ENCODE data around the gene PALM. TPM values are rescaled to one million over a fixed set of nuclear protein-coding genes. Genes with fewer than 3 reads are reported as not detected.

PALM gene
- total RNA-seq, 2 experiments from 2014 or later, result 0.18 TPM; not detected in 1

GRCh38 chr19:750640-751423 lies 42.1 kb downstream of the PALM start, which contains the start of gene MISP:
MISP (plus strand) TSS chr19:751112; CDS start chr19:756947, 5,835 bp downstream.
- CTCF ChIA-PET, result no interaction called here
- Mint-ChIP-seq H3K4me3 (no peak within 1 kb of the TSS), H3K4me1 (peaks cover 3% of the 10 kb centered on the region), H3K36me3 (ENCODE audit: low read depth) (no peaks in the 10 kb centered on the region), H3K9me3 (ENCODE audit: low read depth) (no peaks in the 10 kb centered on the region), H3K27ac (no peak within 1 kb of the TSS), H3K27me3 (no peaks in the 10 kb centered on the region)
- no peak for ATAC-seq
- POLR2A ChIA-PET, result no interaction called here
- intact Hi-C loops (cut with DNase I, micrococcal nuclease), result no loop called here
- no peak for DNase-seq

GRCh38 chr19:751501-752341 lies 43.0 kb downstream of the PALM start:
- no peak for ATAC-seq
- intact Hi-C loops (cut with DNase I, micrococcal nuclease), result no loop called here
- H3K9me3 Mint-ChIP-seq (ENCODE audit: low read depth), result no peaks in the 10 kb centered on the region
- no peak for DNase-seq
- H3K27me3 Mint-ChIP-seq, result no peaks in the 10 kb centered on the region
- POLR2A ChIA-PET, result no interaction called here
- no peaks in the 10 kb centered on the region for H3K36me3 Mint-ChIP-seq (ENCODE audit: low read depth)
- H3K27ac Mint-ChIP-seq, result no peak overlapping the region
- CTCF ChIA-PET, result no interaction called here
- H3K4me3 Mint-ChIP-seq, result no peak overlapping the region
- peaks cover 3% of the 10 kb centered on the region for H3K4me1 Mint-ChIP-seq

DNA sequence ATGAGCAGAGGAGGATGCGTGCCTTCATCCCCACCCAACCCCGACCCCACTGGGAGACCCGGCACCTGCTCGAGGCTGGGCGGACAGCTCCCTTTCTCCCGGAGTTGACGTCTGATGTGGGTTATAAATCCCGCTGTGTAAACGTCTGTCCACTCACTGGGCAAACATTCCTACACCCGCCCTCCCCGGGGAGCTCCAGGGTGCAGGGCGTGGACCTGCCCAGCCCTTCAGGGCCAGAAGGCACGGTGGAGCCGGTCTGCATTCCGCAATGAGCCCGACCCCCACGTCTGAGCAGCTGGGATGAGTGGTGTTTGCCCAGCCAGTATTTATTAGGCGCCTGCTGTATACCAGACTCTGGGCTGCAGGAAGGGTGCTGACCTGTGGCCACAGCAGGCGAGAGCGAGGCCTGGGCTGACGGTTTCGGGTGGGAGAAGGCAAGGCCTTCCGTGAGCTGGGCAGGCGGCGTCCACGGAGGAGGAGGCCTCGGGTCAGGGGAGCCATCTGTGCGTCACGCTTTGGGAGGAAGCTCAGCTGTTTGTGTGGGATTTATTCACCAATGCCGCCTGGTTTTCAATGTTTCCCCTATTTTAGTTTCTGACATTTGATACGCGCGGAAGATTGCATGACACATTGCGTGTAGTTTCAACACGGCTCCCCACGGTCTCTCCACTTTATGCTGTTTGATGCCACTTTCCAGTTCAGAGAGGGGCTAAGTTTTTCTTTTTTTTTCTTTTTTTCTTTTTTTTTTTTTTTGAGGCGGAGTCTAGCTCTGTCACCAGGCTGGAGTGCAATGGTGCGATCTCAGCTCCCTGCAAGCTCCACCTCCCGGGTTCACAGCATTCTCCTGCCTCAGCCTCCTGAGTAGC lies 44.1 kb downstream of the PALM start:
- intact Hi-C loops (cut with DNase I, micrococcal nuclease), result no loop called here
- ATAC-seq, result no peak
- Mint-ChIP-seq H3K4me3 (no peak overlapping the region), H3K4me1 (peaks cover 3% of the 10 kb centered on the region), H3K9me3 (ENCODE audit: low read depth) (no peaks in the 10 kb centered on the region), H3K27me3 (no peaks in the 10 kb centered on the region), H3K27ac (no peak overlapping the region), H3K36me3 (ENCODE audit: low read depth) (no peaks in the 10 kb centered on the region)
- ChIA-PET POLR2A (no interaction called here), CTCF (interaction anchor here (0.7 to 1.1 kb wide), 2 partner anchors 8 to 90 kb away, joined by 3 read pairs; partner anchors contain the start of gene RNF126)
- DNase-seq, result no peak

DNA sequence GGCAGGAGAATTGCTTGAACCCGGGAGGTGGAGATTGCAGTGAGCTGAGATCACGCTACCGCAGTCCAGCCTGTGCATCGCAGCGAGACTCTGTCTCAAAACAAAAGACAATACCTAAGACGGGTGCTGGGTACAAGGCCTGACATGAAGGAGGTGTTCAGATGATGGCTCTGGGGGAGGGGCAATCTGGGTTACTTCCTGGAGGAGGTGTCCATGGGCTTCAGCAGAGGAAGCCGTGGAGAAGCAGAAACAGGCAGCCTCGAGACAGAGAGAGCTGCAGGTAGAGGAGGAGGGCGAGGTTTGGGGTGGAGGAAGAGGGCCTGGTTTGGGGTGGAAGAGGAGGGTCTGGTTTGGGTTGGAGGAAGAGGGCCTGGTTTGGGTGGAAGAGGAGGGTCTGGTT lies 45.8 kb downstream of the PALM start:
- Mint-ChIP-seq H3K9me3 (ENCODE audit: low read depth) (peaks cover 3% of the 10 kb centered on the region), H3K27me3 (no peaks in the 10 kb centered on the region), H3K4me1 (peaks cover 3% of the 10 kb centered on the region), H3K4me3 (no peak overlapping the region), H3K36me3 (ENCODE audit: low read depth) (no peaks in the 10 kb centered on the region), H3K27ac (no peak overlapping the region)
- intact Hi-C loops (cut with DNase I, micrococcal nuclease), result no loop called here
- no peak for ATAC-seq
- CTCF ChIA-PET, result no interaction called here
- POLR2A ChIA-PET, result no interaction called here
- DNase-seq, result no peak

- Mint-ChIP-seq H3K9me3 (ENCODE audit: low read depth) (peaks cover 6% of the 10 kb centered on the region), H3K27me3 (no peaks in the 10 kb centered on the region), H3K4me1 (peaks cover 3% of the 10 kb centered on the region), H3K4me3 (no peak overlapping the region), H3K36me3 (ENCODE audit: low read depth) (no peaks in the 10 kb centered on the region), H3K27ac (no peak overlapping the region)
- intact Hi-C loops (cut with DNase I, micrococcal nuclease), result no loop called here
- DNase-seq, result no peak
- no peak for ATAC-seq
- ChIA-PET CTCF (no interaction called here), POLR2A (no interaction called here)
Measured at GRCh38 chr19:755063-755462, 46.3 kb downstream of the PALM start.

- H3K36me3 Mint-ChIP-seq (ENCODE audit: low read depth), result no peaks in the 10 kb centered on the region
- H3K27ac Mint-ChIP-seq, result no peak overlapping the region
- H3K4me1 Mint-ChIP-seq, result peaks cover 3% of the 10 kb centered on the region
- peak; percentile 93 for ATAC-seq
- ChIA-PET POLR2A (no interaction called here), CTCF (no interaction called here)
- no peaks in the 10 kb centered on the region for H3K27me3 Mint-ChIP-seq
- intact Hi-C loops (cut with DNase I, micrococcal nuclease), result no loop called here
- H3K4me3 Mint-ChIP-seq, result no peak overlapping the region
- peaks cover 6% of the 10 kb centered on the region for H3K9me3 Mint-ChIP-seq (ENCODE audit: low read depth)
- peak; percentile 61 for DNase-seq
Measured at GRCh38 chr19:756236-756635, 47.5 kb downstream of the PALM start.

- Mint-ChIP-seq H3K4me3 (no peak overlapping the region), H3K36me3 (ENCODE audit: low read depth) (no peaks in the 10 kb centered on the region), H3K27me3 (no peaks in the 10 kb centered on the region), H3K4me1 (peaks cover 3% of the 10 kb centered on the region), H3K27ac (no peak overlapping the region), H3K9me3 (ENCODE audit: low read depth) (peaks cover 6% of the 10 kb centered on the region)
- no peak for ATAC-seq
- CTCF ChIA-PET, result no interaction called here
- no peak for DNase-seq
- intact Hi-C loops (cut with DNase I, micrococcal nuclease), result no loop called here
- POLR2A ChIA-PET, result no interaction called here
Measured at GRCh38 chr19:756821-757688, 48.3 kb downstream of the PALM start.

GRCh38 chr19:757811-758668 lies 49.3 kb downstream of the PALM start:
- POLR2A ChIA-PET, result no interaction called here
- no peak overlapping the region for H3K27ac Mint-ChIP-seq
- ATAC-seq, result no peak
- DNase-seq, result no peak
- H3K4me3 Mint-ChIP-seq, result no peak overlapping the region
- peaks cover under 1% of the 10 kb centered on the region for H3K4me1 Mint-ChIP-seq
- CTCF ChIA-PET, result no interaction called here
- H3K9me3 Mint-ChIP-seq (ENCODE audit: low read depth), result peaks cover 6% of the 10 kb centered on the region
- no peaks in the 10 kb centered on the region for H3K27me3 Mint-ChIP-seq
- intact Hi-C loops (cut with DNase I, micrococcal nuclease), result no loop called here
- no peaks in the 10 kb centered on the region for H3K36me3 Mint-ChIP-seq (ENCODE audit: low read depth)

GRCh38 chr19:763181-763580 lies 54.4 kb downstream of the PALM start:
- H3K36me3 Mint-ChIP-seq (ENCODE audit: low read depth), result no peaks in the 10 kb centered on the region
- no peaks in the 10 kb centered on the region for H3K4me1 Mint-ChIP-seq
- no peak overlapping the region for H3K27ac Mint-ChIP-seq
- CTCF ChIA-PET, result interaction anchor here (0.6 to 1.0 kb wide), 4 partner anchors 9 to 682 kb away, joined by 3 read pairs; no protein-coding TSS in a partner anchor
- H3K9me3 Mint-ChIP-seq (ENCODE audit: low read depth), result peaks cover 6% of the 10 kb centered on the region
- no peaks in the 10 kb centered on the region for H3K27me3 Mint-ChIP-seq
- ATAC-seq, result no peak
- no peak for DNase-seq
- H3K4me3 Mint-ChIP-seq, result no peak overlapping the region
- POLR2A ChIA-PET, result no interaction called here
- intact Hi-C loops (cut with DNase I, micrococcal nuclease), result no loop called here

DNA sequence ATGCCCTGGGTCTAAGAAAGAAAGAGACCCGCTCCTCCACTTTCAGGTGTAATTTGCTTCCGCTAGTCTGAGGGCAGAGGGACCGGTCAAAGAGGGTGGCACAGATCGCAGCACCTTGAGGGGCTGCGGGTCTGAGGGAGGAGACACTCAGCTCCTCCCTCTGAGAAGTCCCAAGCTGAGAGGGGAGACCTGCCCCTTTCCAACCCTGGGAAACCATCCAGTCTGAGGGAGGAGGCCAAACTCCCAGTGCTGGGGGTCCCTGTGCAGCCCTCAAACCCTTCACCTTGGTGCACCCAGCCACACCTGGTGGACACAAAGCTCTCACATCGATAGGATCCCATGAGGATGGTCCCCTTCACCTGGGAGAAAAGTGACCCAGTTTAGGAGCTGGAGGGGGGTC lies 55.1 kb downstream of the PALM start:
- no peak for DNase-seq
- POLR2A ChIA-PET, result no interaction called here
- H3K27me3 Mint-ChIP-seq, result no peaks in the 10 kb centered on the region
- H3K36me3 Mint-ChIP-seq (ENCODE audit: low read depth), result no peaks in the 10 kb centered on the region
- CTCF ChIA-PET, result interaction anchor here (0.6 to 1.0 kb wide), 3 partner anchors 8 to 681 kb away, joined by 3 read pairs; no protein-coding TSS in a partner anchor
- H3K4me1 Mint-ChIP-seq, result no peaks in the 10 kb centered on the region
- H3K9me3 Mint-ChIP-seq (ENCODE audit: low read depth), result peaks cover 3% of the 10 kb centered on the region
- no peak overlapping the region for H3K27ac Mint-ChIP-seq
- no peak for ATAC-seq
- H3K4me3 Mint-ChIP-seq, result no peak overlapping the region
- intact Hi-C loops (cut with DNase I, micrococcal nuclease), result no loop called here

Data from activated CD4-positive, alpha-beta T cell treated with anti-CD3 and anti-CD28 coated beads for 36 hours (primary cell).